Thoracic aorta (tissue), 2 donors: ENCODE measurements around the gene FHIP1B. TPM values are rescaled to one million over a fixed set of nuclear protein-coding genes. Genes with fewer than 3 reads are reported as not detected.

ENCODE experiments used
- ATAC-seq: fragments of 150-250 bp; one replicate; pipeline ENCODE4 v1.8.0; 2017; ENCODE audit warnings: low read depth; ENCODE audit not compliant: insufficient number of reproducible peaks, low FRiP score
- DNase-seq: peaks from one replicate; pipeline ENCODE4 v3.0.0-alpha.2; 2020; ENCODE audit warnings: low spot score
- H3K27ac ChIP-seq, 2 donors: fragments of 200-600 bp; sonication (generic); 1 replicate in 1 of 2; 2 replicates in 1 of 2; pipeline ENCODE4 v1.5.1; 2016; ENCODE audit warnings: mild to moderate bottlenecking in 2 of 2, moderate library complexity in 2 of 2
- H3K27me3 ChIP-seq: fragments of 200-600 bp; sonication (generic); replicated peaks from 2 replicates; pipeline ENCODE4 v1.6.0; 2016; ENCODE audit warnings: mild to moderate bottlenecking; ENCODE audit not compliant: insufficient read depth
- H3K36me3 ChIP-seq: fragments of 200-600 bp; sonication (generic); one replicate; pipeline ENCODE4 v1.5.1; 2016
- H3K4me1 ChIP-seq, 2 donors: fragments of 200-600 bp; sonication (generic); 1 replicate in 1 of 2; 2 replicates in 1 of 2; pipeline versions ENCODE4 v1.5.1 to v1.6.0; 2016; ENCODE audit warnings: low read depth in 2 of 2, mild to moderate bottlenecking in 1 of 2; ENCODE audit not compliant: control insufficient read depth in 1 of 2
- H3K4me3 ChIP-seq: fragments of 200-600 bp; sonication (generic); 2 replicates; pipeline ENCODE4 v1.5.1; 2016; ENCODE audit warnings: mild to moderate bottlenecking
- H3K9me3 ChIP-seq: fragments of 200-600 bp; sonication (generic); 2 replicates; pipeline ENCODE4 v1.5.1; 2016
- CTCF ChIP-seq: fragments of 200-600 bp; sonication (generic); IDR thresholded peaks from one replicate; pipeline ENCODE4 v1.5.1; 2019; ENCODE audit warnings: antibody characterized with exemption
- total RNA-seq, 2 donors: library from RNA; depleted of rRNA; stranded (reverse); fragments of >200 nt; gene quantifications; one replicate each; pipeline versions ENCODE4 v1.1.0 to v1.2.3, GENCODE V29; 2016

The FHIP1B gene
- total RNA-seq, 2 donors from 2014 or later, result 53.4 to 63.2 TPM

GRCh38 chr11:6270584-6271246 lies 36.3 kb upstream of the FHIP1B start:
- peaks cover 0 to 6% of the 10 kb centered on the region in 2 donors for H3K4me1 ChIP-seq
- no peak overlapping the region for H3K4me3 ChIP-seq
- no peaks in the 10 kb centered on the region for H3K27me3 ChIP-seq
- H3K36me3 ChIP-seq, result no peaks in the 10 kb centered on the region
- DNase-seq (no peak), ATAC-seq (no peak)
- no peak overlapping the region for H3K27ac ChIP-seq
- TF ChIP-seq CTCF, result no peak
- H3K9me3 ChIP-seq, result no peaks in the 10 kb centered on the region

- Histone ChIP-seq H3K36me3 (no peaks in the 10 kb centered on the region), H3K9me3 (no peaks in the 10 kb centered on the region), H3K4me1 (peaks cover 0 to 6% of the 10 kb centered on the region in 2 donors), H3K27me3 (no peaks in the 10 kb centered on the region), H3K27ac (no peak overlapping the region), H3K4me3 (no peak overlapping the region)
- ATAC-seq (no peak), DNase-seq (no peak)
- TF ChIP-seq CTCF, result no peak
Observed at GRCh38 chr11:6269994-6270393, 35.6 kb upstream of the FHIP1B start.

DNA sequence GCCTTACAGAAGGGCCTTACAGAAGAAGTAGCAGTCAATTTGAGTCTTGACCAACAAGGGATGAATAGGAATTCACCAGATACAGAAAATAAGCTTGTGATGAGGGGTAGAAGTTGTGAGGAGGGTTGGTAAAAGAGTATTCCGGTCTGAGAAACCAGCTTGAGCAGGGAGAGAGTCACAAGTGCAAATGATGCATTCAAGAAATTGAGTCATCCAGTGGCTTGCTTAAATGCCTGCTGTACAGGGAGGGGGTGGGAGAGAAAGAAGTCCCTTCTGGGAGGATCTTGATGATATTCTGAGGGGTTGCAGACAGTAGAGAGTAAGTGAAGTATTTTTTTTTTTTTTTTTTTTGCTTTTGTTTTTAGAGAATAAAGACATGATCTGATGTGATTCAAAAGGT lies 34.4 kb upstream of the FHIP1B start:
- no peaks in the 10 kb centered on the region for H3K36me3 ChIP-seq
- H3K4me1 ChIP-seq, result peaks cover 0 to 6% of the 10 kb centered on the region in 2 donors
- H3K4me3 ChIP-seq, result no peak overlapping the region
- no peaks in the 10 kb centered on the region for H3K9me3 ChIP-seq
- DNase-seq (no peak), ATAC-seq (no peak)
- TF ChIP-seq CTCF, result no peak
- H3K27me3 ChIP-seq, result no peaks in the 10 kb centered on the region
- no peak overlapping the region for H3K27ac ChIP-seq

- no peak for DNase-seq
Observed at GRCh38 chr11:6263662-6264061, 29.2 kb upstream of the FHIP1B start.

GRCh38 chr11:6260207-6260726 lies 25.8 kb upstream of the FHIP1B start:
- Histone ChIP-seq H3K4me3 (no peak overlapping the region), H3K36me3 (no peaks in the 10 kb centered on the region), H3K4me1 (peaks cover 3 to 16% of the 10 kb centered on the region in 2 donors), H3K27me3 (no peaks in the 10 kb centered on the region), H3K27ac (no peak overlapping the region), H3K9me3 (no peaks in the 10 kb centered on the region)
- ATAC-seq, result no peak
- no peak for TF ChIP-seq CTCF
- no peak for DNase-seq

More at GRCh38 chr11:6263662-6264061, 29.2 kb upstream of the FHIP1B start:
- Histone ChIP-seq H3K27ac (no peak overlapping the region), H3K4me1 (peaks cover 3 to 13% of the 10 kb centered on the region in 2 donors), H3K4me3 (no peak overlapping the region), H3K27me3 (no peaks in the 10 kb centered on the region), H3K9me3 (no peaks in the 10 kb centered on the region), H3K36me3 (no peaks in the 10 kb centered on the region)
- no peak for TF ChIP-seq CTCF
- no peak for ATAC-seq
